ENCODE measurements around the gene MRPL53. TPM values are rescaled to one million over a fixed set of nuclear protein-coding genes. Genes with fewer than 3 reads are reported as not detected.

MRPL53 gene
- total RNA-seq, 5 donors from 2014 or later (not counting 1 experiment from before 2014, with no cell fraction given) = 53.9 to 77.9 (median 59.4) TPM

DNA sequence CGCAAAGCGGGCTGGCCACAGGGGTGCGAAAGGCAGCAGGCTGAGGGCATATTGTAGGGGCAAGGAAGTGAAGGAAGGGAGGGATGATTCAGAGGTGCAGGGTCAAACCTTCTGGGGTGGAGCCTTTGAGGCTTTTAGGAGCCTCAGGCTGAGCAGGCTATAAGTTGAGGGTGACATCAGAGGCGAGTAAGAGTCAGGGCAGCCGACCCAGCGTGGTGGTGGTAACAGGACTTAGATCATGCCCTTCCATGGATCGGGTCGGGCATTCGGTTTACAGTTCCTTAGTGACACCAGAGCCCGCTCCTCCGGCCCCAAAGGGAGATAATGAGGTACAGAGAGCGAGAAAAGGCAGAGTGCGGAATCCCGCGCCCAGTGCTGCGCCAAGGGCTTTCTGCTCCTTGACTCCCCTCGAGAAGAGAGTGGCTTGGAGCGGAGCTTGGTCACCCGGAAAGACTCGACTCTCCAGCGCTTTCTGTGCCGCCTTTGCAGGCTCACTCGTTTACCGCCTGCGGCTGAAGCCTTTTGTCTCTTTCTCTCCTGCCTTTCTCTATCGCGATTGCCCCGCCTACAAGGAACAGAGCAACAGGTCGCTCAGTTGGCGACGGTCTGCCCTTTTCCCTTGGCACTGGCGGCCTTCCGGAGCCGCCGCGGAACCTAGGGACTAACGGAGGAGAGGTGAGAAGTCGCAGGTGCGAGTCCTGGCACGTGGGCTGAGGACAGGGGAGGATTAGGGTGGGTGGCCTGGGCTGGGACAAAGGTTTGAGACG is 26.2 kb upstream of the MRPL53 start:
- H3K36me3 Mint-ChIP-seq = peaks cover 7% of the 10 kb centered on the region
- peaks cover 6 to 48% of the 10 kb centered on the region in 2 experiments for H3K4me1 ChIP-seq (ENCODE audit: control insufficient read depth in 1 of 2, extremely low read depth in 1 of 2, insufficient read depth in 2 of 2, low read length in 2 of 2)
- H3K27me3 ChIP-seq (replicated peaks in 1 of 2; ENCODE audit: control insufficient read depth in 2 of 2, extremely low read depth in 1 of 2, insufficient read depth in 2 of 2, low read length in 1 of 2) = peaks cover 17 to 64% of the 10 kb centered on the region in 2 experiments
- peaks cover 25 to 44% (median 40%) of the 10 kb centered on the region in 3 donors for H3K4me1 Mint-ChIP-seq
- peak overlapping the region; percentile 76 to 82 (median 81) for H3K4me3 Mint-ChIP-seq
- no peak overlapping the region for H3K27ac ChIP-seq (ENCODE audit: low read length)
- peak in 2 of 35 experiments; percentile 15 to 27 for DNase-seq
- CTCF ChIA-PET = interaction anchor here in 1 of 2 donors (0.6 kb wide), 1 partner anchor 519 kb away, joined by 3 read pairs; no protein-coding TSS in a partner anchor
- H3K4me3 ChIP-seq (ENCODE audit: control insufficient read depth in 1 of 2, extremely low read depth in 1 of 2, low read length in 1 of 2) = peak overlapping the region; percentile 48 to 61
- peaks cover 0 to 4% of the 10 kb centered on the region in 2 donors for H3K36me3 ChIP-seq (ENCODE audit: control insufficient read depth in 2 of 2, extremely low read depth in 1 of 2, insufficient read depth in 1 of 2, low read length in 1 of 2)
- H3K27ac Mint-ChIP-seq = peak overlapping the region in 1 of 2 donors; percentile 52
- peaks cover 39 to 56% of the 10 kb centered on the region in 2 donors for H3K27me3 Mint-ChIP-seq
- 2% methylated on average over 39 of the region's 41 CpGs for WGBS (ENCODE audit: insufficient coverage)
- no peaks in the 10 kb centered on the region for H3K9me3 ChIP-seq
- ATAC-seq (replicated peaks in 1 of 4) = peak; percentile 23 to 41 (median 30)
- POLR2A ChIA-PET = interaction anchor here in 1 of 2 donors (0.6 kb wide), 1 partner anchor 25 kb away, joined by 3 read pairs; no protein-coding TSS in a partner anchor
- no peaks in the 10 kb centered on the region for H3K9me3 Mint-ChIP-seq

DNA sequence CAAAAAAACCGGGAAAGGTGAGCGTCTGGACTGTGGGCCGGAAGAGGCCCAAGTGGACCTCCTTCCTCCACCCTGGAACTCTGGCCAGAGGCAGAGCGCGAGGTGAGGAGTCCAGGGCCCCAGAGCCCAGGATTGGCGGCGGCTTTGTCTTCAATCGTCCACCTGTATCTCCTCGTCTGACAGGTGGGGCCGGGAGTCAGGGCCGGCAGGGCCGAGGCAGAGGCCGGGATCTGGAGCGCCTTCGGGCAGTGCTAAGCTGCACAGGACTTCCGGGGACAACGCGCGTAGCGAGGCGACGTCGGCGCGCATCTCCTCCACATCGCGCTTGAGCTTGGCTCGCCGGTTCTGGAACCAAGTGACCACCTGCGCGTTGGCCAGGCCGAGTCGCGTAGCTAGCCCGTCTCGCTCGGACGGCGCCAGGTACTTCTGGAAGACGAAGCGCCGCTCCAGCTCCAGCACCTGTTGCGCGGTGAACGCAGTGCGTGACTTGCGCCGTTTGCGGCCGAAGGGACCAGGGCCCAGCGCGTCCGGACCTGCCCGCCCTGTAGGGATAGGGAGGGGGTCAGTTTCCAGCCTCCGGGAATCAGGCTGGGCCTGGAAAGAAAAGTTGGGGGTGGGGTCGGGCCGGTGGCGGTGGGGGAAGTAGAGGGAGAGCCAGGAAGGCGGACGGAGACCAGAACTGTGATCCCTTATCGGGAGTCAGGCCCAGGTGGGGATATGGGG is 25.5 kb upstream of the MRPL53 start:
- Histone ChIP-seq H3K36me3 (ENCODE audit: control insufficient read depth in 2 of 2, extremely low read depth in 1 of 2, insufficient read depth in 1 of 2, low read length in 1 of 2) (peaks cover 2 to 12% of the 10 kb centered on the region in 2 donors), H3K9me3 (no peaks in the 10 kb centered on the region), H3K4me1 (ENCODE audit: control insufficient read depth in 1 of 2, extremely low read depth in 1 of 2, insufficient read depth in 2 of 2, low read length in 2 of 2) (peaks cover 6 to 40% of the 10 kb centered on the region in 2 experiments), H3K27me3 (replicated peaks in 1 of 2; ENCODE audit: control insufficient read depth in 2 of 2, extremely low read depth in 1 of 2, insufficient read depth in 2 of 2, low read length in 1 of 2) (peaks cover 16 to 56% of the 10 kb centered on the region in 2 experiments), H3K4me3 (ENCODE audit: control insufficient read depth in 1 of 2, extremely low read depth in 1 of 2, low read length in 1 of 2) (peak overlapping the region; percentile 48 to 64), H3K27ac (ENCODE audit: low read length) (no peak overlapping the region)
- H3K27me3 Mint-ChIP-seq = peaks cover 39 to 49% of the 10 kb centered on the region in 2 donors
- WGBS (ENCODE audit: insufficient coverage) = 7% methylated on average over 59 of the region's 61 CpGs
- H3K9me3 Mint-ChIP-seq = no peaks in the 10 kb centered on the region
- ChIA-PET CTCF (interaction anchor here in 1 of 2 donors (0.6 kb wide), 1 partner anchor 518 kb away, joined by 3 read pairs; no protein-coding TSS in a partner anchor), POLR2A (no interaction called here)
- DNase-seq (peak in 1 of 35 experiments; percentile 54), ATAC-seq (replicated peaks in 1 of 4) (peak in 3 of 4 experiments; percentile 38 to 62 (median 43))
- peaks cover 12% of the 10 kb centered on the region for H3K36me3 Mint-ChIP-seq
- H3K4me1 Mint-ChIP-seq = peaks cover 25 to 38% (median 32%) of the 10 kb centered on the region in 3 donors
- peak overlapping the region in 1 of 2 donors; percentile 52 for H3K27ac Mint-ChIP-seq
- H3K4me3 Mint-ChIP-seq = peak overlapping the region; percentile 76 to 82 (median 81)

DNA sequence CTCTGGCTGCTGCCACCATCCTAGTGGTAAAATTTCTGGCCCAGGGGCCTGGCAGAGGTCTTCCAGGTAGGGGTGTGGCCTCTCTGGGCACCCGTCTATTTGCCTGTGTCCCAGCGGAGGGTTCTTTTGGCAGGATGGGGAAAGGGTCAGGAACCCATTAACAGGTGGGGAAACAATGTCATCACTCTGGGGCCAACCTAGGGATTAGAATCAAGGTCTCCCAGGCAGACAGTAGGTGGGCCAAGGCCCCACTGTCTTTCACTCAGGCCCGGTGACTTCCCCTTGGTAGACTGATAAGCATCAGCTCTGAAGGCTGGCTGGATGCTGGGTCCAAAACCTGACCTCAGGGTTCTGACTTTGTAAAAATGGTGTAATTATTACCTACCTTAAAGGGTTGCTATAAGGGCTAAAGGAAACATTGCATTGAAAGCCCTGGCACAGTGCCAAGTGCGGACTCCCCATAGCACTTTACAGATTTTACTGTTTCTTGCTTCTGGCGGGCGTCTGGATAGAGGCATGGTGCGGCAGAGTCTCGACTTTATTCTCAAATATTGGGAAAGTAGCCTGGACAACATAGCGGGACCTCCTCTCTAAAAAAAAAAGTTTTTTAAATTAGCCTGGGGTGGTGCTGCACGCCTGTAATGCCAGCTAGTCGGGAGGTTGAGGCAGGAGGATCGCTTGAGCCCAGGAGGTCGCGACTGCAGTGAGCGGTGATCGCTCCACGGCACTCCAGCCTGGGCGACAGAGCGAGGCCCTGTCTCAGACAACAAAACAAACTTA is 24.7 kb upstream of the MRPL53 start:
- no peak for DNase-seq
- POLR2A ChIA-PET = no interaction called here
- 84% methylated on average over 13 of the region's 19 CpGs for WGBS (ENCODE audit: insufficient coverage)

DNA sequence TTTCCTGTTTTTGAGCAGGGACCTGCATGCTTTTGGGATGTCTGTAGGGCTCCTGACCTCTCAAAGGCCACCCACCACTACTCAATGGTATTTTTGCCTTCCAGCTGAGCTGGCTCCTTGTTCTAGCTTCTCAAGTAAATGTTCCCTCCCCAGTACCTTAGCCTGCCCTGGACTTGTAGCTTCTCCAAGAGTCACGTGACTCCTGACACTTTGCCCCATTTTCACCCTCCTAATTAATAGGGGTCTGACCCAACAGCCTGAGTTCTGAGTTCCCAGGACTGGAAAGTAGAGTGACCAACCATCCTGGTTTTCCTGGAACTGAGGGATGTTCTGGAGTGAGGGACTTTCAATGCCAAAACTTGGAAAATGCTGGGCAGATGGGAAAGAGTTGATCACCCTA is 23.0 kb upstream of the MRPL53 start:
- no peak for ATAC-seq (replicated peaks in 1 of 4)
- ChIA-PET CTCF (no interaction called here), POLR2A (no interaction called here)
- H3K4me3 ChIP-seq (ENCODE audit: control insufficient read depth in 1 of 2, extremely low read depth in 1 of 2, low read length in 1 of 2) = no peak overlapping the region
- Mint-ChIP-seq H3K36me3 (peaks cover 32% of the 10 kb centered on the region), H3K27me3 (peaks cover 19 to 26% of the 10 kb centered on the region in 2 donors), H3K27ac (no peak overlapping the region), H3K4me3 (no peak overlapping the region), H3K4me1 (peaks cover 19 to 25% (median 24%) of the 10 kb centered on the region in 3 donors), H3K9me3 (no peaks in the 10 kb centered on the region)
- DNase-seq = no peak
- no CpG with 5 or more reads among the region's 1 CpG for WGBS (ENCODE audit: insufficient coverage)
- H3K27ac ChIP-seq (ENCODE audit: low read length) = no peak overlapping the region
- peaks cover 5 to 31% of the 10 kb centered on the region in 2 experiments for H3K27me3 ChIP-seq (replicated peaks in 1 of 2; ENCODE audit: control insufficient read depth in 2 of 2, extremely low read depth in 1 of 2, insufficient read depth in 2 of 2, low read length in 1 of 2)
- peaks cover 22 to 37% of the 10 kb centered on the region in 2 donors for H3K36me3 ChIP-seq (ENCODE audit: control insufficient read depth in 2 of 2, extremely low read depth in 1 of 2, insufficient read depth in 1 of 2, low read length in 1 of 2)
- no peaks in the 10 kb centered on the region for H3K9me3 ChIP-seq
- H3K4me1 ChIP-seq (ENCODE audit: control insufficient read depth in 1 of 2, extremely low read depth in 1 of 2, insufficient read depth in 2 of 2, low read length in 2 of 2) = peaks cover 6 to 29% of the 10 kb centered on the region in 2 experiments

More for the DNA sequence above, 24.7 kb upstream of the MRPL53 start:
- Mint-ChIP-seq H3K36me3 (peaks cover 19% of the 10 kb centered on the region), H3K4me1 (peaks cover 25 to 31% (median 27%) of the 10 kb centered on the region in 3 donors), H3K27ac (peak overlapping the region in 1 of 2 donors; percentile 11), H3K27me3 (peaks cover 33 to 43% of the 10 kb centered on the region in 2 donors), H3K9me3 (no peaks in the 10 kb centered on the region), H3K4me3 (peak overlapping the region; percentile 76 to 82 (median 81))
- CTCF ChIA-PET = no interaction called here
- H3K4me3 ChIP-seq (ENCODE audit: control insufficient read depth in 1 of 2, extremely low read depth in 1 of 2, low read length in 1 of 2) = peak overlapping the region; percentile 48 to 64
- H3K27me3 ChIP-seq (replicated peaks in 1 of 2; ENCODE audit: control insufficient read depth in 2 of 2, extremely low read depth in 1 of 2, insufficient read depth in 2 of 2, low read length in 1 of 2) = peaks cover 14 to 49% of the 10 kb centered on the region in 2 experiments
- no peaks in the 10 kb centered on the region for H3K9me3 ChIP-seq
- no peak for ATAC-seq (replicated peaks in 1 of 4)
- peaks cover 6 to 33% of the 10 kb centered on the region in 2 experiments for H3K4me1 ChIP-seq (ENCODE audit: control insufficient read depth in 1 of 2, extremely low read depth in 1 of 2, insufficient read depth in 2 of 2, low read length in 2 of 2)
- no peak overlapping the region for H3K27ac ChIP-seq (ENCODE audit: low read length)
- H3K36me3 ChIP-seq (ENCODE audit: control insufficient read depth in 2 of 2, extremely low read depth in 1 of 2, insufficient read depth in 1 of 2, low read length in 1 of 2) = peaks cover 9 to 19% of the 10 kb centered on the region in 2 donors

DNA sequence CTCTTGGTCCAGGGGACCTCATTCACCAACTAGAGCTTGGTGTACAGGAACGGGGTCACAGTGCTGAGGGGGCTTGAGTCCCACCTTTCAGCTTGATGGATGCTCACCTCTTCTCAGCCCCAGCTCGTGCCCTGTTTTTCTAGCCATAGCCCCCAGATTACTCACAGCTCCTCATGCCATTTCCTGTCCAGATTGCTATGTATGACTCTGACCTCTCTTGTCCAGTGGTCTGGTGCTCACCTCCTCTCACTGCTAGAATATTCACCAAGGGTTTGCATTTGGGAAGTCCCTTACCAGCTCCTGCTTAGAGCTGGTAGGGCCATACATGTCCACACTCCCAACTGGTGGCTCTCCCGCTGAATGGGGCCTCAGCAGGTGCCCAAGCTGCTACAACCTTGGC is 21.1 kb upstream of the MRPL53 start:
- H3K4me3 ChIP-seq (ENCODE audit: control insufficient read depth in 1 of 2, extremely low read depth in 1 of 2, low read length in 1 of 2) = no peak overlapping the region
- ATAC-seq (replicated peaks in 1 of 4) (no peak), DNase-seq (no peak)
- H3K9me3 Mint-ChIP-seq = no peaks in the 10 kb centered on the region
- H3K27ac Mint-ChIP-seq = no peak overlapping the region
- WGBS (ENCODE audit: insufficient coverage) = 82% methylated on average over 3 of the region's 3 CpGs
- ChIA-PET POLR2A (no interaction called here), CTCF (no interaction called here)
- no peaks in the 10 kb centered on the region for H3K9me3 ChIP-seq
- peaks cover 6 to 10% of the 10 kb centered on the region in 2 donors for H3K27me3 Mint-ChIP-seq
- no peak overlapping the region for H3K27ac ChIP-seq (ENCODE audit: low read length)
- H3K4me1 Mint-ChIP-seq = peaks cover 11 to 12% (median 12%) of the 10 kb centered on the region in 3 donors
- no peak overlapping the region for H3K4me3 Mint-ChIP-seq
- peaks cover 3 to 13% of the 10 kb centered on the region in 2 experiments for H3K4me1 ChIP-seq (ENCODE audit: control insufficient read depth in 1 of 2, extremely low read depth in 1 of 2, insufficient read depth in 2 of 2, low read length in 2 of 2)
- peaks cover 44% of the 10 kb centered on the region for H3K36me3 Mint-ChIP-seq
- H3K36me3 ChIP-seq (ENCODE audit: control insufficient read depth in 2 of 2, extremely low read depth in 1 of 2, insufficient read depth in 1 of 2, low read length in 1 of 2) = peaks cover 26 to 53% of the 10 kb centered on the region in 2 donors
- peaks cover 2 to 12% of the 10 kb centered on the region in 2 experiments for H3K27me3 ChIP-seq (replicated peaks in 1 of 2; ENCODE audit: control insufficient read depth in 2 of 2, extremely low read depth in 1 of 2, insufficient read depth in 2 of 2, low read length in 1 of 2)

Measured in T-cell (primary cell).